ENCODE results near the gene TNRC6C.
"Not testable (repeated sequence)": the region's sequence is repeated elsewhere in the genome, so short reads cannot be mapped to it uniquely, and the experiment has no call there.

TNRC6C gene

GRCh38 chr17:77930780-77931768 lies 27.4 kb upstream of the TNRC6C start:
- no peak for DNase-seq (ENCODE audit: low read depth in 2 of 2)
- TF ChIP-seq CTCF (IDR thresholded peaks at IDR 0.05; ENCODE audit: low read depth, low read length), result no peak
- H3K4me3 ChIP-seq (replicated peaks in 1 of 2; ENCODE audit: low read depth in 2 of 2, low read length in 2 of 2), result no peak overlapping the region

GRCh38 chr17:77933777-77934398 lies 24.6 kb upstream of the TNRC6C start:
- no peak for TF ChIP-seq CTCF (IDR thresholded peaks at IDR 0.05; ENCODE audit: low read depth, low read length)
- H3K4me3 ChIP-seq (replicated peaks in 1 of 2; ENCODE audit: low read depth in 2 of 2, low read length in 2 of 2), result no peak overlapping the region
- DNase-seq (ENCODE audit: low read depth in 2 of 2), result no peak

- TF ChIP-seq CTCF (IDR thresholded peaks at IDR 0.05; ENCODE audit: low read depth, low read length), result no peak
- no peak for DNase-seq (ENCODE audit: low read depth in 2 of 2)
- no peak overlapping the region for H3K4me3 ChIP-seq (replicated peaks in 1 of 2; ENCODE audit: low read depth in 2 of 2, low read length in 2 of 2)
Observed at GRCh38 chr17:77935121-77935571, 23.4 kb upstream of the TNRC6C start.

GRCh38 chr17:77935744-77936143 lies 22.8 kb upstream of the TNRC6C start:
- DNase-seq (ENCODE audit: low read depth in 2 of 2); H3K4me3 ChIP-seq (replicated peaks in 1 of 2; ENCODE audit: low read depth in 2 of 2, low read length in 2 of 2): not testable (repeated sequence)

- no peak overlapping the region for H3K4me3 ChIP-seq (replicated peaks in 1 of 2; ENCODE audit: low read depth in 2 of 2, low read length in 2 of 2)
- DNase-seq (ENCODE audit: low read depth in 2 of 2), result no peak
- TF ChIP-seq CTCF (IDR thresholded peaks at IDR 0.05; ENCODE audit: low read depth, low read length), result no peak
Observed at GRCh38 chr17:77936881-77937280, 21.6 kb upstream of the TNRC6C start.

- no peak for DNase-seq (ENCODE audit: low read depth in 2 of 2)
- TF ChIP-seq CTCF (IDR thresholded peaks at IDR 0.05; ENCODE audit: low read depth, low read length), result no peak
- no peak overlapping the region for H3K4me3 ChIP-seq (replicated peaks in 1 of 2; ENCODE audit: low read depth in 2 of 2, low read length in 2 of 2)
Observed at GRCh38 chr17:77941004-77941403, 17.5 kb upstream of the TNRC6C start.

All from cardiac fibroblast (primary cell).